Endothelial cell of umbilical vein (primary cell): ENCODE measurements around the gene TLR4.

Source experiments
- EZH2 ChIP-seq: IDR thresholded peaks from 2 replicates; pipeline ENCODE4 v1.6.1; 2012; ENCODE audit warnings: borderline replicate concordance, low read depth, mild to moderate bottlenecking, moderate library complexity, low read length, inconsistent platforms; ENCODE audit not compliant: severe bottlenecking
- FOS ChIP-seq: IDR thresholded peaks from 2 replicates; pipeline ENCODE4 v1.6.1; 2011; ENCODE audit warnings: mild to moderate bottlenecking, low read length, moderate library complexity, borderline replicate concordance; ENCODE audit not compliant: insufficient read depth
- GATA2 ChIP-seq: IDR thresholded peaks from 2 replicates; pipeline ENCODE4 v1.7.0; 2011; ENCODE audit warnings: low read depth, mild to moderate bottlenecking, moderate library complexity, mixed read lengths, low read length; ENCODE audit not compliant: insufficient read length, insufficient read depth
- JUN ChIP-seq: IDR thresholded peaks from 2 replicates; pipeline ENCODE4 v1.6.1; 2011; ENCODE audit warnings: borderline replicate concordance, low read depth; ENCODE audit not compliant: insufficient read length, insufficient read depth
- MYC ChIP-seq: IDR thresholded peaks from one replicate; pipeline ENCODE4 v1.6.1; 2011; ENCODE audit warnings: mild to moderate bottlenecking, low read depth, low read length
- POLR2A ChIP-seq: IDR thresholded peaks from 2 replicates; pipeline ENCODE4 v1.6.1; 2012; ENCODE audit warnings: low read depth, mild to moderate bottlenecking, control low read depth, low read length
- POLR2AphosphoS5 ChIP-seq: IDR thresholded peaks from 2 replicates; pipeline ENCODE4 v1.6.1; 2012; ENCODE audit warnings: low read depth, mild to moderate bottlenecking, control low read depth, low read length, moderate library complexity; ENCODE audit not compliant: insufficient read depth
- TF ChIP-seq, protein P1 (sequence below), 2 donors: IDR thresholded peaks; 1 replicate in 1 of 2; 2 replicates in 1 of 2; pipeline ENCODE4 v1.5.1; 2011; ENCODE audit warnings: low read length in 2 of 2, mild to moderate bottlenecking in 2 of 2, moderate library complexity in 2 of 2, control low read depth in 1 of 2, inconsistent platforms in 1 of 2, low read depth in 1 of 2; ENCODE audit not compliant: insufficient read depth in 1 of 2; ENCODE audit errors: extremely low read depth in 1 of 2
- TF ChIP-seq, protein P2 (sequence below): IDR thresholded peaks from 2 replicates; pipeline ENCODE4 v1.6.1; 2011; ENCODE audit not compliant: insufficient read depth, insufficient read length

DNA sequence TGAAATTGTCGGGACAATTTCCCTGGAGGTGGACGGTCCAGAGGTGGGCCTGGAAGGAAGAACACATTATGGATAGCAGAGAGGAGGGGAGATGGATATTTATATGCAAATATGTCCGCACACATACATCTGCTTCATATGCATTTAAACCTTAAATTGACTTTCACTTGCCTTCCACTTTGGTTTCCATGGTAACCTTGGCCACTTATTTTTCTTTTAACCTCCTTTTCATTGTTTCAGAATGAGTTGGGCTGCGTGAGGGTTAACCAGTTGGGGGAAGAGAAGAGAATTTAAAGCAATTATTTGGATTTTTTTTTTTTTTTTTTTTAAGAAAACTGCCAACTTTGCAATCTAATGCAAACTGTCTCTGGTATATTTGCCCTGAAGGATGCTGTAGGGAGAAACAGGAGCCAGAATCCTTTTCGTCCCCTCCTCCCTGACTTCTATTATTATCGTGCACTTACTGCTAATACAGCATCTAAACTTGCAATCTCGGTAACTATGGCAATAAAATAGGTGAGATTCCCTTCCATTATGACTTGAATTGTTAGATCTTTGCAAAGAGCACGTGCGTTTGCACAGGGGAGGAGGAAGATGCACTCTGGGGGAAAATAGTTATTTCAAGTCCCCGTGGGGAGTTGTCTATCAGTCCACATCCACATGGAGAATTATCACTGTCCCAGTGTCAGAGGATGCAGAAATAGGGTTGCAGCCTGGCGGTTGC is 35.6 kb downstream of the TLR4 start:
- TF ChIP-seq, protein P1, sequence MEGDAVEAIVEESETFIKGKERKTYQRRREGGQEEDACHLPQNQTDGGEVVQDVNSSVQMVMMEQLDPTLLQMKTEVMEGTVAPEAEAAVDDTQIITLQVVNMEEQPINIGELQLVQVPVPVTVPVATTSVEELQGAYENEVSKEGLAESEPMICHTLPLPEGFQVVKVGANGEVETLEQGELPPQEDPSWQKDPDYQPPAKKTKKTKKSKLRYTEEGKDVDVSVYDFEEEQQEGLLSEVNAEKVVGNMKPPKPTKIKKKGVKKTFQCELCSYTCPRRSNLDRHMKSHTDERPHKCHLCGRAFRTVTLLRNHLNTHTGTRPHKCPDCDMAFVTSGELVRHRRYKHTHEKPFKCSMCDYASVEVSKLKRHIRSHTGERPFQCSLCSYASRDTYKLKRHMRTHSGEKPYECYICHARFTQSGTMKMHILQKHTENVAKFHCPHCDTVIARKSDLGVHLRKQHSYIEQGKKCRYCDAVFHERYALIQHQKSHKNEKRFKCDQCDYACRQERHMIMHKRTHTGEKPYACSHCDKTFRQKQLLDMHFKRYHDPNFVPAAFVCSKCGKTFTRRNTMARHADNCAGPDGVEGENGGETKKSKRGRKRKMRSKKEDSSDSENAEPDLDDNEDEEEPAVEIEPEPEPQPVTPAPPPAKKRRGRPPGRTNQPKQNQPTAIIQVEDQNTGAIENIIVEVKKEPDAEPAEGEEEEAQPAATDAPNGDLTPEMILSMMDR (IDR thresholded peaks at IDR 0.05; ENCODE audit: extremely low read depth in 1 of 2, insufficient read depth in 1 of 2, low read depth in 1 of 2, low read length in 2 of 2), result no peak
- no peak for TF ChIP-seq POLR2A
- TF ChIP-seq, protein P2, sequence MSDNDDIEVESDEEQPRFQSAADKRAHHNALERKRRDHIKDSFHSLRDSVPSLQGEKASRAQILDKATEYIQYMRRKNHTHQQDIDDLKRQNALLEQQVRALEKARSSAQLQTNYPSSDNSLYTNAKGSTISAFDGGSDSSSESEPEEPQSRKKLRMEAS, result no peak
- no peak for TF ChIP-seq EZH2
- TF ChIP-seq FOS, result no peak
- no peak for TF ChIP-seq POLR2AphosphoS5
- TF ChIP-seq JUN, result no peak
- TF ChIP-seq GATA2, result no peak
- no peak for TF ChIP-seq MYC
